DOHH2 (cell line): ENCODE measurements around the gene CCDC117.
A peak's percentile ranks its signal among the peaks of the same experiment; 100 is the strongest.

Experiments
- H3F3A ChIP-seq: fragments of 200-600 bp; sonication (generic), shearing (Covaris generic); 2 replicates; pipeline ENCODE4 v1.6.0; 2016; ENCODE audit warnings: antibody characterized with exemption, mild to moderate bottlenecking; ENCODE audit not compliant: control insufficient read depth, insufficient read depth
- H3K27ac ChIP-seq: fragments of 200-600 bp; sonication (generic); 2 replicates; pipeline ENCODE4 v1.5.1; 2014; ENCODE audit warnings: low read depth, mild to moderate bottlenecking, low read length, moderate library complexity
- H3K27me3 ChIP-seq: fragments of 200-600 bp; sonication (generic); 2 replicates; pipeline ENCODE4 v1.6.1; 2014; ENCODE audit warnings: mild to moderate bottlenecking, low read length, mixed read lengths; ENCODE audit not compliant: control insufficient read depth
- H3K36me3 ChIP-seq: fragments of 200-600 bp; sonication (generic); 2 replicates; pipeline ENCODE4 v1.6.1; 2014; ENCODE audit warnings: mild to moderate bottlenecking, low read length, moderate library complexity, mixed read lengths; ENCODE audit not compliant: control insufficient read depth
- H3K4me1 ChIP-seq: fragments of 200-600 bp; sonication (generic); 2 replicates; pipeline ENCODE4 v1.6.1; 2014; ENCODE audit warnings: mild to moderate bottlenecking, low read length, mixed read lengths; ENCODE audit not compliant: control insufficient read depth
- H3K4me2 ChIP-seq: fragments of 200-600 bp; sonication (generic); 2 replicates; pipeline ENCODE4 v1.6.0; 2014; ENCODE audit warnings: mild to moderate bottlenecking, low read length, moderate library complexity
- H3K4me3 ChIP-seq: fragments of 200-600 bp; sonication (generic); 2 replicates; pipeline ENCODE4 v1.5.1; 2014; ENCODE audit warnings: mild to moderate bottlenecking, low read length, mixed read lengths
- H3K79me2 ChIP-seq: fragments of 200-600 bp; sonication (generic); 2 replicates; pipeline ENCODE4 v1.6.1; 2014; ENCODE audit warnings: mild to moderate bottlenecking, low read length, mixed read lengths; ENCODE audit not compliant: control insufficient read depth
- H3K9me2 ChIP-seq: fragments of 200-600 bp; sonication (generic); replicated peaks from 2 replicates; pipeline ENCODE4 v1.6.1; 2014; ENCODE audit warnings: mild to moderate bottlenecking, low read length, mixed read lengths; ENCODE audit not compliant: control insufficient read depth
- H3K9me3 ChIP-seq: fragments of 200-600 bp; sonication (generic); 2 replicates; pipeline ENCODE4 v1.6.1; 2014; ENCODE audit warnings: antibody characterized with exemption, low read length, mixed read lengths; ENCODE audit not compliant: control insufficient read depth, insufficient read depth
- H4K20me1 ChIP-seq: fragments of 200-600 bp; sonication (generic); 2 replicates; pipeline ENCODE4 v1.6.0; 2014; ENCODE audit warnings: low read depth, mild to moderate bottlenecking, antibody characterized with exemption, low read length, moderate library complexity; ENCODE audit not compliant: control insufficient read depth, insufficient read depth
- CTCF ChIP-seq: fragments of 200-600 bp; sonication (generic); IDR thresholded peaks from one replicate; pipeline ENCODE4 v1.5.1; 2014; ENCODE audit warnings: antibody characterized with exemption, mild to moderate bottlenecking, low read depth, low read length; ENCODE audit not compliant: poor library complexity, severe bottlenecking
- EZH2phosphoT487 ChIP-seq: fragments of 200-600 bp; sonication (generic); IDR thresholded peaks from 2 replicates; pipeline ENCODE4 v1.6.1; 2017; ENCODE audit warnings: borderline replicate concordance, mild to moderate bottlenecking, antibody characterized with exemption, low read length, moderate library complexity, mixed read lengths

Gene CCDC117

GRCh38 chr22:28826921-28827320 lies 54.4 kb downstream of the CCDC117 start:
- Histone ChIP-seq H3K9me2 (no peaks in the 10 kb centered on the region), H4K20me1 (no peaks in the 10 kb centered on the region), H3K9me3 (no peaks in the 10 kb centered on the region), H3K27me3 (no peaks in the 10 kb centered on the region), H3K79me2 (no peaks in the 10 kb centered on the region), H3K27ac (no peak overlapping the region), H3K4me1 (peaks cover 32% of the 10 kb centered on the region), H3K4me2 (no peak overlapping the region), H3K4me3 (no peak overlapping the region), H3K36me3 (no peaks in the 10 kb centered on the region), H3F3A (peaks cover 3% of the 10 kb centered on the region; the same call in 1 of the 2 replicates)
- no peak for TF ChIP-seq EZH2phosphoT487
- no peak for TF ChIP-seq CTCF

GRCh38 chr22:28829358-28830181 lies 57.1 kb downstream of the CCDC117 start:
- Histone ChIP-seq H3K4me2 (no peak overlapping the region), H3F3A (no peaks in the 10 kb centered on the region), H3K79me2 (no peaks in the 10 kb centered on the region), H3K4me3 (no peak overlapping the region), H3K9me3 (no peaks in the 10 kb centered on the region), H3K27ac (no peak overlapping the region), H3K27me3 (no peaks in the 10 kb centered on the region), H4K20me1 (no peaks in the 10 kb centered on the region), H3K36me3 (no peaks in the 10 kb centered on the region), H3K4me1 (peaks cover 15% of the 10 kb centered on the region), H3K9me2 (no peaks in the 10 kb centered on the region)
- no peak for TF ChIP-seq EZH2phosphoT487
- peak; percentile 98 for TF ChIP-seq CTCF

- H3F3A ChIP-seq: no peaks in the 10 kb centered on the region
- H3K36me3 ChIP-seq: no peaks in the 10 kb centered on the region
- H3K9me2 ChIP-seq: no peaks in the 10 kb centered on the region
- peaks cover 15% of the 10 kb centered on the region for H3K4me1 ChIP-seq
- H3K27me3 ChIP-seq: no peaks in the 10 kb centered on the region
- H3K4me2 ChIP-seq: no peak overlapping the region
- H3K27ac ChIP-seq: no peak overlapping the region
- H4K20me1 ChIP-seq: no peaks in the 10 kb centered on the region
- H3K9me3 ChIP-seq: no peaks in the 10 kb centered on the region
- TF ChIP-seq CTCF (no peak), EZH2phosphoT487 (no peak)
- no peak overlapping the region for H3K4me3 ChIP-seq
- H3K79me2 ChIP-seq: no peaks in the 10 kb centered on the region
Observed at GRCh38 chr22:28830441-28830840, 57.9 kb downstream of the CCDC117 start.
